Measurements from ENCODE around the gene SLC7A1.

GRCh38 chr13:29496241-29496712 is 99.2 kb downstream of the SLC7A1 start:
- TF ChIP-seq NANOG (IDR thresholded peaks at IDR 0.05; ENCODE audit: insufficient read depth, low read depth, low read length, poor library complexity, severe bottlenecking) (no peak), EP300 (IDR thresholded peaks at IDR 0.05; ENCODE audit: borderline replicate concordance in 1 of 2, low read depth in 2 of 2, low read length in 2 of 2) (no peak), POLR2A (IDR thresholded peaks at IDR 0.05; ENCODE audit: control extremely low read depth in 1 of 2, low read depth in 2 of 2, low read length in 2 of 2) (no peak), CREB1 (IDR thresholded peaks at IDR 0.05) (no peak), MAFK (IDR thresholded peaks at IDR 0.05; ENCODE audit: low read depth, low read length) (no peak), BCL11A (IDR thresholded peaks at IDR 0.05; ENCODE audit: low read depth in 2 of 2, low read length in 2 of 2) (no peak), JUND (IDR thresholded peaks at IDR 0.05; ENCODE audit: low read length) (no peak), CTCF (IDR thresholded peaks at IDR 0.05; ENCODE audit: control extremely low read depth in 1 of 3, insufficient read depth in 1 of 3, low read depth in 1 of 3, low read length in 3 of 3) (no peak), CEBPB (IDR thresholded peaks at IDR 0.05; ENCODE audit: low read depth, low read length) (no peak), FOSL1 (IDR thresholded peaks at IDR 0.05; ENCODE audit: insufficient read depth, low read depth, low read length) (no peak), CHD1 (IDR thresholded peaks at IDR 0.05; ENCODE audit: low read depth, low read length) (no peak), KDM5A (IDR thresholded peaks at IDR 0.05; ENCODE audit: low read length) (no peak), ZNF274 (IDR thresholded peaks at IDR 0.05; ENCODE audit: borderline replicate concordance, extremely low read depth, low read length) (no peak), YY1 (IDR thresholded peaks at IDR 0.05; ENCODE audit: low read depth, low read length) (no peak)

All from H1 (cell line).